Heart left ventricle (tissue), 16 donors: ENCODE results near the gene LYZL1. TPM values are rescaled to one million over a fixed set of nuclear protein-coding genes. Genes with fewer than 3 reads are reported as not detected.
"Not testable (repeated sequence)": the region's sequence is repeated elsewhere in the genome, so short reads cannot be mapped to it uniquely, and the experiment has no call there.

Source experiments
- ATAC-seq, 4 donors: fragments of 200-7000 bp; cut with Tn5 transposase; one replicate each; pipeline ENCODE4 v1.9.1; 2020 to 2022; ENCODE audit warnings: moderate library complexity in 4 of 4, mild to moderate bottlenecking in 3 of 4, moderate number of reproducible peaks in 1 of 4
- DNase-seq, 5 donors: peaks; one replicate each; pipeline ENCODE4 v3.0.0-alpha.2; 2020
- H3K27ac ChIP-seq, 12 donors: fragments of 200-600 bp; sonication (generic) in 4 of 12; one replicate each; pipeline versions ENCODE4 v1.5.0 to v1.8.0; 2016 to 2022; ENCODE audit warnings: mild to moderate bottlenecking in 2 of 12
- H3K27me3 ChIP-seq, 9 donors: fragments of 200-600 bp; sonication (generic) in 2 of 9; one replicate each; pipeline versions ENCODE4 v1.5.1 to v1.8.0; 2016 to 2022; ENCODE audit warnings: mild to moderate bottlenecking in 3 of 9
- H3K36me3 ChIP-seq, 9 donors: fragments of 200-600 bp; sonication (generic) in 2 of 9; one replicate each; pipeline versions ENCODE4 v1.5.0 to v1.8.0; 2018 to 2022; ENCODE audit warnings: mild to moderate bottlenecking in 2 of 9
- H3K4me1 ChIP-seq, 12 donors: fragments of 200-600 bp; sonication (generic) in 4 of 12; one replicate each; pipeline versions ENCODE4 v1.5.0 to v1.8.0; 2016 to 2022; ENCODE audit warnings: mild to moderate bottlenecking in 3 of 12
- H3K4me3 ChIP-seq, 12 donors: fragments of 200-600 bp; sonication (generic) in 4 of 12; one replicate each; pipeline versions ENCODE4 v1.5.0 to v1.8.0; 2017 to 2022; ENCODE audit warnings: mild to moderate bottlenecking in 9 of 12, moderate library complexity in 4 of 12
- H3K9me3 ChIP-seq, 12 donors: fragments of 200-600 bp; sonication (generic) in 4 of 12; one replicate each; pipeline versions ENCODE4 v1.5.0 to v1.8.0; 2016 to 2022; ENCODE audit warnings: mild to moderate bottlenecking in 1 of 12
- POLR2A ChIP-seq, 2 donors: fragments of 450-650 bp; IDR thresholded peaks; one replicate each; pipeline ENCODE4 v1.6.1; 2017; ENCODE audit warnings: antibody characterized with exemption in 2 of 2, mild to moderate bottlenecking in 2 of 2, moderate library complexity in 2 of 2
- WGBS, 4 donors: extraction: QIAGEN DNeasy Blood & Tissue Kit in 2 of 4; methylation state at CpG; one replicate each; pipeline versions ENCODE4 v1.1.5 to v1.1.7; 2013 to 2018; 5-methylcytosine and 5-hydroxymethylcytosine counted together
- intact Hi-C, 10 donors: fragments of 100-400 bp; cut with DNase I; formaldehyde crosslinking; loops; one replicate each; pipeline versions ENCODE4 v1.11.1 to v1.14.2; 2022
- polyA plus RNA-seq, 2 donors: library from polyadenylated mRNA; stranded (reverse); fragments of 200-250 nt; gene quantifications; one replicate each; pipeline ENCODE4 v1.2.3, GENCODE V29; 2013
- total RNA-seq, 9 donors: library from RNA; depleted of rRNA in 2 of 9; stranded (reverse); fragments of >200 nt in 2 of 9; fragmentation: NEBNext Ultra II Directional in 3 of 9; extraction: Animal tissue kit (Norgen Biotek cat#: 25700) in 3 of 9; gene quantifications; one replicate each; pipeline versions ENCODE4 v1.1.0 to v1.2.4, GENCODE V29; 2016 to 2023
- TF ChIP-seq, protein P1 (sequence below), 12 donors: fragments of 200-600 bp; sonication (generic) in 4 of 12; IDR thresholded peaks; one replicate each; pipeline versions ENCODE4 v1.5.0 to v1.8.0; 2018 to 2022; ENCODE audit warnings: antibody characterized with exemption in 12 of 12, mild to moderate bottlenecking in 5 of 12
- donor health status: ischemic (EF 13 %, LVEDD 7.1; RV severe dilation, severe dysfunction).
- donor health status: healthy with polysubstance abuse.
- donor health status: DM: no; HTN: yes; CAD: no.
- donor health status: DM: no; HTN: no; CAD: no.
- donor health status: ischemic (EF 25% LVEDD 6.9; RV normal size, moderate dysfunction).
- donor health status: ischemic (EF 25% LVEDD 5.7; RV mildly dilated, moderate dysfunction).
- donor health status: healthy.
- donor health status: DM: yes; HTN: yes; CAD: no.
- donor health status: ischemic (EF 35%, LVEDD 5.7; RV mildly dilated, moderate dysfunction).
- donor health status: nonischemic (EF 11% LVEDD 7.7; RV severe dilation, severe dysfunction).
- donor health status: DM: yes; HTN: yes; CAD: no.
- donor health status: PGD.
- donor health status: ischemic (EF 29% LVEDD 5.4; RV normal size, mild dysfunction).
- donor health status: nonischemic (EF 23%, LVEDD 6.1; RV moderate dilation, normal function).

LYZL1 gene
- total and polyA plus RNA-seq, 11 donors = not detected

GRCh38 chr10:29316308-29317026 is 27.6 kb downstream of the LYZL1 start:
- no peak for DNase-seq
- Histone ChIP-seq H3K27ac (no peak overlapping the region), H3K27me3 (peaks cover 0 to 4% (median 0%) of the 10 kb centered on the region in 9 donors), H3K9me3 (no peaks in the 10 kb centered on the region), H3K4me1 (peaks cover 0 to 23% (median 11%) of the 10 kb centered on the region in 12 donors), H3K36me3 (no peaks in the 10 kb centered on the region), H3K4me3 (no peak overlapping the region)
- intact Hi-C loops = no loop called here
- WGBS, 4 donors = 86 to 89% (median 87%) methylated on average over 8 of the region's 8 CpGs
- no peak for ATAC-seq
- TF ChIP-seq, protein P1, sequence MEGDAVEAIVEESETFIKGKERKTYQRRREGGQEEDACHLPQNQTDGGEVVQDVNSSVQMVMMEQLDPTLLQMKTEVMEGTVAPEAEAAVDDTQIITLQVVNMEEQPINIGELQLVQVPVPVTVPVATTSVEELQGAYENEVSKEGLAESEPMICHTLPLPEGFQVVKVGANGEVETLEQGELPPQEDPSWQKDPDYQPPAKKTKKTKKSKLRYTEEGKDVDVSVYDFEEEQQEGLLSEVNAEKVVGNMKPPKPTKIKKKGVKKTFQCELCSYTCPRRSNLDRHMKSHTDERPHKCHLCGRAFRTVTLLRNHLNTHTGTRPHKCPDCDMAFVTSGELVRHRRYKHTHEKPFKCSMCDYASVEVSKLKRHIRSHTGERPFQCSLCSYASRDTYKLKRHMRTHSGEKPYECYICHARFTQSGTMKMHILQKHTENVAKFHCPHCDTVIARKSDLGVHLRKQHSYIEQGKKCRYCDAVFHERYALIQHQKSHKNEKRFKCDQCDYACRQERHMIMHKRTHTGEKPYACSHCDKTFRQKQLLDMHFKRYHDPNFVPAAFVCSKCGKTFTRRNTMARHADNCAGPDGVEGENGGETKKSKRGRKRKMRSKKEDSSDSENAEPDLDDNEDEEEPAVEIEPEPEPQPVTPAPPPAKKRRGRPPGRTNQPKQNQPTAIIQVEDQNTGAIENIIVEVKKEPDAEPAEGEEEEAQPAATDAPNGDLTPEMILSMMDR (IDR thresholded peaks at IDR 0.05) = no peak
- TF ChIP-seq POLR2A (IDR thresholded peaks at IDR 0.05) = no peak

DNA sequence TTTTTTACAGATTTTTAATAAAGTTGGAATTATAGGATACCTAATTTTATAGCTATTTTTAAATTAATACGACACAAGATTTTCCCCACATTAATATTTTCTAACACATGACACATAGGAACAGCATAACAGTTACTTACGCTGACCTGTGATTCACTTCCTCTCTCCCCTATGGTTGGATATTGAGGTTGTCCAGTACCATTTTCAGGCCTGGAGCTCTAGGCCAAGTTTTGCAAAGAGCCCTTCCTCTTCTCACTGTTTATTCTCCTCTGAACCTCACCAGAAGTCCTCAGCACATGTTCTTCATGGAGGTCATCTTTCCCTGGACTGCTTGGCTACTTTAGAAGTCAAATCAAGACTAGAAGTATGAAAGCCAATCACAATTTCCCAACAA is 28.2 kb downstream of the LYZL1 start:
- intact Hi-C loops = no loop called here
- Histone ChIP-seq H3K27me3 (peaks cover 0 to 4% (median 0%) of the 10 kb centered on the region in 9 donors), H3K36me3 (no peaks in the 10 kb centered on the region), H3K4me3 (no peak overlapping the region), H3K27ac (no peak overlapping the region), H3K9me3 (no peaks in the 10 kb centered on the region), H3K4me1 (peaks cover 0 to 25% (median 11%) of the 10 kb centered on the region in 12 donors)
- DNase-seq (no peak), ATAC-seq (no peak)
- 94 to 98% (median 95%) methylated on average over 2 of the region's 2 CpGs for WGBS, 4 donors
- no peak for TF ChIP-seq POLR2A (IDR thresholded peaks at IDR 0.05)
- TF ChIP-seq, protein P1 (IDR thresholded peaks at IDR 0.05) = no peak

DNA sequence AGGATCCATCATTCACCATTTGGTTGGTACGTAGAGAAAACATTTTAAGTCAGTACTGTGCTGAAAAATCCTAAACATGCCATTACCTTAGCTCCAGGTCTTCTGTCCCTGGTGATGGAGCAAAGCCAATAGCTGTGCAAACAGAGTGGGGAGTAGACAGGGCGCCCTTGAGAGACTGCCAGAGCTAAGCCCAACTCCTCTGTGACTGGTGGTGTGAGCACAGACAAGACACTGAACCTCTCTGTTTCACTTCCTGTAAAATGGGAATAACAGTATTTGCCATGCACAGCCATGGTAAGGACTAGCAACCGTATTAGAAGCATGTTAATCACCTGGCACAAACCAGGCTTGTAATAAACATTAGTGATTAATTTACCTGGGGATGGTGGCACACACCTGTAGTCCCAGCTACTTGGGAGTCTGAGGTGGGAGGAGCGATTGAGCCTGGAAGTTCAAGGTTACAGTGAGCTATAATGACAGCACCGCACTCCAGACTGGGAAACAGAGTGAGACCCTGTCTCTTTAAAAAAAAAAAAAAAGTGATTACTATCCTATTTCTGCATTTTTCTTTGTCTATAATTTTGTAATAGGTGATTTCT is 28.7 kb downstream of the LYZL1 start:
- WGBS, 4 donors = 90 to 95% (median 93%) methylated on average over 5 of the region's 5 CpGs
- TF ChIP-seq POLR2A (IDR thresholded peaks at IDR 0.05) = no peak
- TF ChIP-seq, protein P1 (IDR thresholded peaks at IDR 0.05) = no peak
- intact Hi-C loops = no loop called here
- no peak for ATAC-seq
- Histone ChIP-seq H3K27me3 (peaks cover 0 to 4% (median 0%) of the 10 kb centered on the region in 9 donors), H3K27ac (peak overlapping the region in 3 of 12 donors; percentile 72 to 83 (median 75)), H3K36me3 (no peaks in the 10 kb centered on the region), H3K4me1 (peaks cover 0 to 30% (median 11%) of the 10 kb centered on the region in 12 donors), H3K9me3 (no peaks in the 10 kb centered on the region), H3K4me3 (no peak overlapping the region)
- no peak for DNase-seq

DNA sequence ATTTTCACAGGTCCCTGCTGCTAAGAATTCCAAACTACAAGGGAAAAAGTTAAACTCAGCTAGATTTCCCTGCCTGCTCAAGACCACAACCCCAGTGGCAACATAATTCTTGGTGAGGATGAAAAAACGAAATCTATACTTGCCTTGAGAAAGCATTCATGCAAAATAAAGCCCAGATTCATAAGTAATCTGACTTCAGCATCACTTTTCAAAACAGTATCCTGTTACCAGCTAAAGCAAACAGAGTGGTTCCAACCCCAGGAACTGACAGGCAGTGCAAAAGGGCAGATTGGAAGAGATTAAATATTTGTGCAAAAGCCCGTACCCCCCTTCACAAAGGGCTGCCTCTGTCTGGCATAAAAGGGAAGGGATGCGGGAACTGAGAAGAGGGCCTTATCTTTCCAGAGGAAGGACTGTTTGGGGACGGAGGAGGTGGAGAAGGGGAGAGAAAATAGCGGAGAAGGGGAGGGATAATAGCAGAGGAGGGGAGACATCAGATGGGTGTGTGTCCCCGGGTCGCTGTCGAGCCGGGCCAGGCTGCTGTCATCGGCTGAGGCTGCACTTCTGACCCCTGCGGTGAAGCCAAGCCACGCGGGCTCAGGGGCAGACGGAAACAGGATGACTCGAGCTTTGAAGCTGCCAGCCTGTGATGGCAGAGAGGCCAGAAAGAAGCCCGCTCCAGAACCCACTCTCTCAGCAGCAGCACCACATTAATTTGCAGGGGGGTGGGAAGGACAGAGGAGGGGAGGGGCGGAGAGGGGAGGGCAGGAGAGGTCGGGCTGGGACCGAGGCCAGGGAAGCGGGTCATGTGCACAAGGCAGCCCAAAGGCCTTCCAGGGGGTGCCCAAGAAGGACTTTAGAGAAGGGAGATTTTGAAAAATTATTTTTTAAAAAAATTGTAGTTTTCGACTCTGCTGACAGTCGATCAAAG is 29.5 kb downstream of the LYZL1 start:
- peaks cover 0 to 37% (median 13%) of the 10 kb centered on the region in 12 donors for H3K4me1 ChIP-seq
- 11 to 18% (median 13%) methylated on average over 21 to 22 of the region's 22 CpGs for WGBS, 4 donors
- H3K9me3 ChIP-seq, H3K36me3 ChIP-seq, H3K27me3 ChIP-seq, intact Hi-C loops: not testable (repeated sequence)
- DNase-seq (peak; percentile 48 to 82 (median 68)), ATAC-seq (peak; percentile 76 to 89 (median 86))
- H3K27ac ChIP-seq = peak overlapping the region in 11 of 12 donors; percentile 3 to 83 (median 71)
- peak overlapping the region in 4 of 12 donors; percentile 2 to 28 (median 20) for H3K4me3 ChIP-seq
